Astrocyte (in vitro differentiated cells and primary cell): Measurements from ENCODE around the gene LRFN5. TPM values are rescaled to one million over a fixed set of nuclear protein-coding genes. Genes with fewer than 3 reads are reported as not detected.

Experiments
- DNase-seq: peaks from one replicate; pipeline ENCODE4 v3.0.0-alpha.2; 2010; ENCODE audit warnings: low read depth
- FAIRE-seq: peaks from 2 replicates; lab custom pipeline; 2011; peaks lifted over from hg19 to GRCh38; lab: Jason Lieb, UNC
- H2AFZ ChIP-seq: 2 replicates; pipeline ENCODE4 v1.6.0; 2012; ENCODE audit warnings: low read depth, low read length, inconsistent platforms
- H3K27ac ChIP-seq: 2 replicates; pipeline ENCODE4 v1.5.1; 2011; ENCODE audit warnings: low read depth, low read length, inconsistent platforms
- H3K27me3 ChIP-seq: 2 replicates; pipeline ENCODE4 v1.6.0; 2011; ENCODE audit warnings: low read length, inconsistent platforms; ENCODE audit not compliant: insufficient read depth
- H3K36me3 ChIP-seq: 2 replicates; pipeline ENCODE4 v1.5.1; 2011; ENCODE audit warnings: low read length, inconsistent platforms; ENCODE audit not compliant: insufficient read depth
- H3K4me1 ChIP-seq: 2 replicates; pipeline ENCODE4 v1.5.1; 2011; ENCODE audit warnings: low read length, inconsistent platforms; ENCODE audit not compliant: insufficient read depth
- H3K4me2 ChIP-seq: 2 replicates; pipeline ENCODE4 v1.6.0; 2012; ENCODE audit warnings: low read length, inconsistent platforms
- H3K4me3 ChIP-seq: 2 replicates; pipeline ENCODE4 v1.5.1; 2011; ENCODE audit warnings: low read depth, mild to moderate bottlenecking, low read length, inconsistent platforms; ENCODE audit not compliant: insufficient read depth
- H3K79me2 ChIP-seq: 2 replicates; pipeline ENCODE4 v1.6.0; 2012; ENCODE audit warnings: mild to moderate bottlenecking, low read length, inconsistent platforms; ENCODE audit not compliant: insufficient read depth
- H3K9ac ChIP-seq: 2 replicates; pipeline ENCODE4 v1.6.0; 2012; ENCODE audit warnings: mild to moderate bottlenecking, low read length, inconsistent platforms
- H3K9me3 ChIP-seq: 2 replicates; pipeline ENCODE4 v1.5.1; 2012; ENCODE audit warnings: low read depth, mild to moderate bottlenecking, low read length, inconsistent platforms; ENCODE audit not compliant: insufficient read depth
- H4K20me1 ChIP-seq: 2 replicates; pipeline ENCODE4 v1.6.0; 2012; ENCODE audit warnings: low read length, inconsistent platforms; ENCODE audit not compliant: insufficient read depth
- H3K27ac Mint-ChIP-seq: one replicate; pipeline ENCODE4 v1.8.0; 2021; ENCODE audit warnings: mild to moderate bottlenecking, mixed read lengths; ENCODE audit not compliant: unreplicated experiment
- H3K27me3 Mint-ChIP-seq: one replicate; pipeline ENCODE4 v1.8.0; 2021; ENCODE audit warnings: low read depth, mixed read lengths; ENCODE audit not compliant: unreplicated experiment
- H3K36me3 Mint-ChIP-seq: one replicate; pipeline ENCODE4 v1.8.0; 2021; ENCODE audit warnings: low read depth, mixed read lengths; ENCODE audit not compliant: unreplicated experiment
- H3K4me1 Mint-ChIP-seq: one replicate; pipeline ENCODE4 v1.8.0; 2021; ENCODE audit warnings: low read depth, mixed read lengths; ENCODE audit not compliant: unreplicated experiment
- H3K4me3 Mint-ChIP-seq: one replicate; pipeline ENCODE4 v1.8.0; 2021; ENCODE audit warnings: mild to moderate bottlenecking, moderate library complexity, mixed read lengths; ENCODE audit not compliant: unreplicated experiment
- H3K9me3 Mint-ChIP-seq: one replicate; pipeline ENCODE4 v1.8.0; 2021; ENCODE audit warnings: mild to moderate bottlenecking, mixed read lengths; ENCODE audit not compliant: unreplicated experiment
- EZH2 ChIP-seq: IDR thresholded peaks from 2 replicates; pipeline ENCODE4 v1.6.1; 2012; ENCODE audit warnings: mild to moderate bottlenecking, low read length, inconsistent platforms; ENCODE audit not compliant: insufficient read depth
- total RNA-seq: library from RNA; stranded (reverse); gene quantifications from 2 replicates; pipeline ENCODE4 v1.2.1, GENCODE V29; 2021
- TF ChIP-seq, protein P1 (sequence below): IDR thresholded peaks from 2 replicates; pipeline ENCODE4 v1.5.1; 2011; ENCODE audit warnings: low read depth, mild to moderate bottlenecking, inconsistent platforms, low read length, moderate library complexity; ENCODE audit not compliant: insufficient read depth

Gene LRFN5
- total RNA-seq, 1 donor from 2014 or later = 1.5 TPM

DNA sequence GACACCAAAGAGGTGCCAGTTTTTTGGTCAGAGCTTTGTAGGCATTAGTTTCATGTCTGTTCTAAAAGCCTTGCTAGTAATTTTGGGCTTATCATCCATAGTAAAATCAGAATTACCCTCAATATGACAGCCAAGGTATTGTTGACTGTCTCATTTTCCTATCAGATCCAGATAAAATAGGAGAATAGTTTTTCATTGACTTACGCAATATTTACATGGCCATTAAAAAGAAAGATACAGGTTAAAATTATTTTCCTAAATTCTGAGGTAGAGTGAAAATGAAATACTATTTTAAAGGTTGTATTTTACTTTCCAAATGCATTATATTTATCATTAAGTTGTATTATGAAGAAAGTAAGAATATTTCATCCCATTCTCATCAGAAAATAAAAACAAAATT lies 203.7 kb downstream of the LRFN5 start:
- no peak overlapping the region for H3K4me3 Mint-ChIP-seq
- no peaks in the 10 kb centered on the region for H3K36me3 Mint-ChIP-seq
- no peak overlapping the region for H3K27ac Mint-ChIP-seq
- Histone ChIP-seq H3K4me2 (no peak overlapping the region), H3K27me3 (no peaks in the 10 kb centered on the region), H3K9ac (no peak overlapping the region), H3K4me3 (no peak overlapping the region), H3K27ac (no peak overlapping the region), H3K9me3 (no peaks in the 10 kb centered on the region), H2AFZ (no peak overlapping the region), H4K20me1 (no peaks in the 10 kb centered on the region), H3K36me3 (no peaks in the 10 kb centered on the region), H3K79me2 (no peaks in the 10 kb centered on the region), H3K4me1 (no peaks in the 10 kb centered on the region)
- no peak for DNase-seq
- peaks cover 2% of the 10 kb centered on the region for H3K9me3 Mint-ChIP-seq
- no peak for FAIRE-seq
- H3K4me1 Mint-ChIP-seq = no peaks in the 10 kb centered on the region
- no peaks in the 10 kb centered on the region for H3K27me3 Mint-ChIP-seq
- TF ChIP-seq EZH2 = no peak
- TF ChIP-seq, protein P1, sequence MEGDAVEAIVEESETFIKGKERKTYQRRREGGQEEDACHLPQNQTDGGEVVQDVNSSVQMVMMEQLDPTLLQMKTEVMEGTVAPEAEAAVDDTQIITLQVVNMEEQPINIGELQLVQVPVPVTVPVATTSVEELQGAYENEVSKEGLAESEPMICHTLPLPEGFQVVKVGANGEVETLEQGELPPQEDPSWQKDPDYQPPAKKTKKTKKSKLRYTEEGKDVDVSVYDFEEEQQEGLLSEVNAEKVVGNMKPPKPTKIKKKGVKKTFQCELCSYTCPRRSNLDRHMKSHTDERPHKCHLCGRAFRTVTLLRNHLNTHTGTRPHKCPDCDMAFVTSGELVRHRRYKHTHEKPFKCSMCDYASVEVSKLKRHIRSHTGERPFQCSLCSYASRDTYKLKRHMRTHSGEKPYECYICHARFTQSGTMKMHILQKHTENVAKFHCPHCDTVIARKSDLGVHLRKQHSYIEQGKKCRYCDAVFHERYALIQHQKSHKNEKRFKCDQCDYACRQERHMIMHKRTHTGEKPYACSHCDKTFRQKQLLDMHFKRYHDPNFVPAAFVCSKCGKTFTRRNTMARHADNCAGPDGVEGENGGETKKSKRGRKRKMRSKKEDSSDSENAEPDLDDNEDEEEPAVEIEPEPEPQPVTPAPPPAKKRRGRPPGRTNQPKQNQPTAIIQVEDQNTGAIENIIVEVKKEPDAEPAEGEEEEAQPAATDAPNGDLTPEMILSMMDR = no peak

DNA sequence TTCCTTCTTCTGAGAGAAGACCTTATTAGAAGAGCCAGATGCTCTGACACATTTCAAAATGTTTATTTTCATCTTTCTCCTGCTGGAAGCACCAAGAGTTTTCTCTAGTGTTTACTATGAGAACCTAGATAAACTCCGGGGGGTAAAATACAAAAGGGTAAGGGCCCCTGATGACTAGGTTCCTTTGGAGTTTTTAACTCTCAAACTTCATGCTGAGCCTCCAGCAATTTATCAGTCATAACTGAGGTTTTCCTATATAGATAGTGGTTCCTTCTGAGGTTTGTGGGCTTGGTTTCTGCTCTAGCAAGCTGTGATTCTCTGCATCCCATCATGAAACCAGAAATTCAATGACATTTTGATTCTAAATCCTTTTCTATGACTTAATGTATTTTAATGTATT lies 210.9 kb downstream of the LRFN5 start:
- Mint-ChIP-seq H3K27me3 (no peaks in the 10 kb centered on the region), H3K9me3 (peaks cover 2% of the 10 kb centered on the region), H3K4me1 (peaks cover 4% of the 10 kb centered on the region), H3K36me3 (no peaks in the 10 kb centered on the region), H3K27ac (no peak overlapping the region), H3K4me3 (no peak overlapping the region)
- H3K27ac ChIP-seq = no peak overlapping the region
- no peaks in the 10 kb centered on the region for H3K27me3 ChIP-seq
- H3K9me3 ChIP-seq = no peaks in the 10 kb centered on the region
- no peaks in the 10 kb centered on the region for H4K20me1 ChIP-seq
- H3K9ac ChIP-seq = no peak overlapping the region
- H3K79me2 ChIP-seq = no peaks in the 10 kb centered on the region
- FAIRE-seq = no peak
- DNase-seq = peak; percentile 8
- no peak for TF ChIP-seq EZH2
- TF ChIP-seq, protein P1 = no peak
- H2AFZ ChIP-seq = no peak overlapping the region
- H3K4me2 ChIP-seq = no peak overlapping the region
- no peaks in the 10 kb centered on the region for H3K36me3 ChIP-seq
- H3K4me3 ChIP-seq = no peak overlapping the region
- H3K4me1 ChIP-seq = peaks cover 4% of the 10 kb centered on the region

DNA sequence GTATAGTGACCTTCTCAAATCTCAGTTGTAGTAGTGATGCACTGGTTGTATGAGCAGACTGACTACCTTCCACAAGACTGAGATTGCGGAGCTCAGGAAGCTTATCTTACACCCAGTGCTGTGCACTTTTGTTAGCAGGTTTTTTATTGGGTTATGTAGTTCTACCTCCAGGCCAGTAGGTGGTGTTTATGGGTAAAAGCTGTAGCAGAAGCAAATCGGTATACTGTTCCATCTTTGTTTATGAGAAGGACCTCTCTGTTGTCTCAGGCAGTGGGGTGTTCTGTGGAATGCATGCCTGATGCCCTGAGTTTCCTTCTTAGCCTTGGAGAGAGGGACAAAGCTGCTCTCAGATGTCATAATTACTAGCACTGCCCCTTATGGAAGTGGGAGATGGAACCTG lies 217.8 kb downstream of the LRFN5 start:
- no peaks in the 10 kb centered on the region for H3K9me3 ChIP-seq
- no peaks in the 10 kb centered on the region for H3K27me3 Mint-ChIP-seq
- H3K4me1 ChIP-seq = no peaks in the 10 kb centered on the region
- no peaks in the 10 kb centered on the region for H3K36me3 ChIP-seq
- no peak overlapping the region for H3K4me3 Mint-ChIP-seq
- no peak overlapping the region for H3K9ac ChIP-seq
- H3K4me3 ChIP-seq = no peak overlapping the region
- H2AFZ ChIP-seq = no peak overlapping the region
- H3K27ac ChIP-seq = no peak overlapping the region
- H3K36me3 Mint-ChIP-seq = peaks cover 2% of the 10 kb centered on the region
- no peak overlapping the region for H3K27ac Mint-ChIP-seq
- FAIRE-seq (no peak), DNase-seq (no peak)
- no peaks in the 10 kb centered on the region for H3K4me1 Mint-ChIP-seq
- H3K9me3 Mint-ChIP-seq = peaks cover 9% of the 10 kb centered on the region
- no peaks in the 10 kb centered on the region for H3K79me2 ChIP-seq
- no peaks in the 10 kb centered on the region for H4K20me1 ChIP-seq
- no peaks in the 10 kb centered on the region for H3K27me3 ChIP-seq
- no peak overlapping the region for H3K4me2 ChIP-seq
- TF ChIP-seq EZH2 = no peak
- TF ChIP-seq, protein P1 = no peak
